Neural progenitor cell (in vitro differentiated cells): Measurements from ENCODE around the gene PLOD1.

Experiments used
- CTCF ChIP-seq: fragments of 200-600 bp; sonication (generic); IDR thresholded peaks from 2 replicates; pipeline ENCODE4 v1.5.1; 2017; ENCODE audit warnings: antibody characterized with exemption, mild to moderate bottlenecking
- EZH2 ChIP-seq: fragments of 200-600 bp; sonication (generic); IDR thresholded peaks from 2 replicates; pipeline ENCODE4 v1.6.1; 2017; ENCODE audit warnings: antibody characterized with exemption, mild to moderate bottlenecking, moderate library complexity

DNA sequence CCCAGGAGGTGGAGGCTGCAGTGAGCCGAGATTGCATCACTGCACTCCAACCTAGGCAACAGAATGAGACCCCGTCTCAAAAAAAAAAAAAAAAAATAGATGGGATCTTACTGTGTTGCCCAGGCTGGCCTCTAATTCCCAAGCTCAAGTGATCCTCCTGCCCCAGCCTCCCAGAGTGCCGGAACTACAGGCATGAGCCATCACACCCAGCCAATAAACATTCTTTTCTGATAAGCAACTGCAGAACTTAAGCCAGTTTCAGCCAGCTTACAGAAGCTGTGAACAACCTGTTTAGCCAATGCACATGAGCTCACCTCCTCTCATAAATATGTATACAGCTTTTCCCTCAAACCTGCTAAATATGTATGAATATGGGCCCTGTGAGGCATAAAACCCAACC is 81.7 kb downstream of the PLOD1 start:
- no peak for TF ChIP-seq CTCF
- no peak for TF ChIP-seq EZH2
